NCI-H1048 (cell line): Measurements from ENCODE around the gene A4GALT.
"Not testable (repeated sequence)": the region's sequence is repeated elsewhere in the genome, so short reads cannot be mapped to it uniquely, and the experiment has no call there.

Experiments used
- DNase-seq: peaks from one replicate; lab custom pipeline; 2025; lab: John Stamatoyannopoulos, UW

Gene A4GALT

DNA sequence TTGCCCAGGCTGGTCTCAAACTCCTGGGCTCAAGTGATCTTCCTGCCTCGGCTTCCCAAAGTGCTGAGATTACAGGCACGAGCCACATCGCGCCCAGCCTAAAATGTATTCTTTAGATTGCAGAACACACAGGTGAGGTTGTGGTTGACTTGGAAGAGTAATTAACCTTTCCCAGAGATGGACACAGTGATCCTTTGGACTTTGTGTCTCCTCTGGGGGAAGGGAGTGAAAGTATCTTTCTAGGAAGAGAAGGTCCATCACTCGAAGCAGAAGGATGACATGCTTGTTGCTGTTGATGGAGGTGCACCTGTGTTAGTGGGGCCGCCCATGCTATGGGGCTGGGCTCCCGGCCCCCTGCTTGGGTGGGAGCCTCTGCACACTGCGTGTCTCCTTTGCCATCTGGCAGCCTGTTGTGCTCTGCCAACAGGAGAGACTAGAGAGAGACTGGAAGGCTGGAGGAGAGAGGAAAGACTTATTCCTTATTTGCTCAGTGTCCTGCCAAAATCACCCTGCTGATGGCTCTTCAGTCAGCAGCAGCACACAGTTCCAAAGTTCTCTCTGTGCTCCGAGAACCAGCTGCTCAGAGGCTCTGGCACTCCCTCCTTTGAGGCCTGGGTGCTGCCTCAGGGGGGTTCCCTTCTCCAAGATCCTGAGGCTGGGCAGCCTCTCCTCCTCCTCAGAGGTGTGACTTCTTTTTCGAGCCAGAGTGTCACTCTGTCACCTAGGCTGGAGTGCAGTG lies 38.4 kb downstream of the A4GALT start:
- DNase-seq = no peak

DNA sequence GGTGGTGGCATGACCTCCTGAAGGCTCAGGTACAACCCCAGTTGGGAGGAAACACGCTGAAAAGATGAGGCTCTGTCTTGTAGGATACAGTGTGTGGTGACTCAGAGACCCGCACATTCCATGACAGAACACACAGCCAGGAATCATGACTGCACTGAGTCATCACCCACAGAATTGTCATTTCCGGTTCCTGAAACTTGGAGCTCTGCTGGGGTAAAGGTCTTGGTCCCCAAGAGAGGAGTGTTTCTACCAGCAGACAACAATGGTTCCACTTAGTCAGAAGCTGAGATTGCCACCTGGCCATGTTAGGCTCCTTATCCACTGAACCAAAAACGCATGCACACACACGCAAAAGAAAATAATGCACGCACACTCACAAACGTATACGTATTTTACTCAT lies 40.0 kb downstream of the A4GALT start:
- DNase-seq = no peak

- no peak for DNase-seq
These were observed 41.0 kb downstream of the A4GALT start for GRCh38 chr22:42679691-42680090.

GRCh38 chr22:42678894-42679293 lies 41.8 kb downstream of the A4GALT start:
- DNase-seq = no peak

DNA sequence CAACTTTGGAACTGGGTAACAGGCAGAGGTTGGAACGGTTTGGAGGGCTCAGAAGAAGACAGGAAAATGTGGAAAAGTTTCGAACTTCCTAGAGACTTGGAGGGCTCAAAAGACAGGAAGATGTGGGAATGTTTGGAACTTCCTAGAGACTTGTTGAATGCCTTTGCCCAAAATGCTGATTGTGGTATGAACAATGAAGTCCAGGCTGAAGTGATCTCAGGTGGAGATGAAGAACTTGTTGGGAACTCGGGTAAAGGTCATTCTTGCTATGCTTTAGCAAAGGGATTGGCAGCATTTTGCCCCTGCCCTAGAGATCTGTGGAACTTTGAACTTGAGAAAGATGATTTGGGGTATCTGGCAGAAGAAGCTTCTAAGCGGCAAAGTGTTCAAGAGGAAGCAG lies 42.7 kb downstream of the A4GALT start:
- DNase-seq = not testable (repeated sequence)

DNA sequence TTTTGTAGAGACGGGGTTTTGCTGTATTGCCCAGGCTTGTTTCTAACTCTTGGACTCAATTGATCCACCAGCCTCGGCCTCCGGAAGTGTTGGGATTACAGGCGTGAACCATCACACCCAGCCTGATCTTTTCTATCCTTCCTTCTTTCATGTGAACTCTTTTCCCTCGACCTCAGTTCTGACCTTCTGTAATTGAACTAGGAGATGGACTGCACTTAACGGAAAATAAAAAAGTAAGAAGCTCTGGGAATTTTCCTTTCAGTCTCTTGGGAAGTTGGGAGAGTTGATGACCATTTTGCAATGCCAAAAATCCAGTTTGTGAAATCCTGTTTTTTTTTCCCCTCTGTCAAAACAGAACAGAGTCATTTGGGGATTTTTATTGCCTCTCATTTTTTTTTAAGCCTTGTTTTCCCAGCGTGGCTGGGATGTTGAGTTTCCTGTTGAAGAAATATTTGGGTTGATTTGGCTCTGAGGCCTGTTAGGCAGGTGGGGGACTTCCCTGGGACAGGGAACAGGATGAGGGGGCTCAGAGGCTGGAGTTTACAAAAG lies 44.5 kb downstream of the A4GALT start:
- DNase-seq = no peak

- no peak for DNase-seq
These were observed 46.7 kb downstream of the A4GALT start for GRCh38 chr22:42673898-42674401.

DNA sequence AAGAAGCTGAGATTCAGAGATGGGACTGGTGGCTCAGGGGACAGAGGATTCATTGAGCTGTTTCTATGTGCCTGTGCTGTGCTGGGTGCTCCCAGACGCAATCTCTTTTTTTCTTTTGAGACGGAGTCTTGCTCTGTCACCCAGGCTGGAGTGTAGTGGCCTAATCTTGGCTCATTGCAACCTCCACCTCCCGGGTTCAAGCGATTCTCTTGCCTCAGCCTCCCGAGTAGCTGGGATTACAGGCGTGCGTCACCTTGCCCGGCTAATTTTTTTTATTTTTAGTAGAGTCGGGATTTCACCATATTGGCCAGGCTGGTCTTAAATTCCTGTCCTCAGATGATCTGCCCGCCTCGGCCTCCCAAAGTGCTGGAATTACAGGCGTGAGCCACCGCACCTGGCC lies 47.6 kb downstream of the A4GALT start:
- DNase-seq = not testable (repeated sequence)

- DNase-seq = no peak
These were observed 49.6 kb downstream of the A4GALT start for GRCh38 chr22:42670921-42671709.

DNA sequence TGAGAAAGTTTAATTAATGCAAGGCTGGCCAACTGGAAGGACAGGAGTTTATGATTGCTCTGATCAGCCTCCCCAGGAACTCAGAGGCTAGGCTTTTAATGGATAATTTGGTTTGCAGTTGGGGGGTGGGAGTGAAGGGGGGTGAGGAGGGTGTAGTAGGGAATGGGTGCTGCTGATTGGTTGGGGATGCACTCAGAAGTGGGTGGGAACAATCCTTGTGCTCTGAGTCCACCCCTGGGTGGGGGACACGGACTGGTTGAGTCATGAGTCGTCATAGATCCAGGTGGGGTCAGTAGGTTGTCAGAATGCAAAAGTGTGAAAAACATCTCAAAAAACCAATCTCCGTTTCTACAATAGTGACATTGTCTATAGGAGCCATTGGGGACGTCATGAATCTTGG lies 50.6 kb downstream of the A4GALT start:
- no peak for DNase-seq

- DNase-seq = not testable (repeated sequence)
These were observed 54.3 kb downstream of the A4GALT start for GRCh38 chr22:42666393-42666792.

- DNase-seq = no peak
These were observed 55.5 kb downstream of the A4GALT start for GRCh38 chr22:42664976-42665831.

- DNase-seq = no peak
These were observed 58.5 kb downstream of the A4GALT start for GRCh38 chr22:42661985-42662831.

GRCh38 chr22:42656578-42656977 lies 64.1 kb downstream of the A4GALT start:
- DNase-seq = no peak

- DNase-seq = no peak
These were observed 65.0 kb downstream of the A4GALT start for GRCh38 chr22:42655693-42656092.

DNA sequence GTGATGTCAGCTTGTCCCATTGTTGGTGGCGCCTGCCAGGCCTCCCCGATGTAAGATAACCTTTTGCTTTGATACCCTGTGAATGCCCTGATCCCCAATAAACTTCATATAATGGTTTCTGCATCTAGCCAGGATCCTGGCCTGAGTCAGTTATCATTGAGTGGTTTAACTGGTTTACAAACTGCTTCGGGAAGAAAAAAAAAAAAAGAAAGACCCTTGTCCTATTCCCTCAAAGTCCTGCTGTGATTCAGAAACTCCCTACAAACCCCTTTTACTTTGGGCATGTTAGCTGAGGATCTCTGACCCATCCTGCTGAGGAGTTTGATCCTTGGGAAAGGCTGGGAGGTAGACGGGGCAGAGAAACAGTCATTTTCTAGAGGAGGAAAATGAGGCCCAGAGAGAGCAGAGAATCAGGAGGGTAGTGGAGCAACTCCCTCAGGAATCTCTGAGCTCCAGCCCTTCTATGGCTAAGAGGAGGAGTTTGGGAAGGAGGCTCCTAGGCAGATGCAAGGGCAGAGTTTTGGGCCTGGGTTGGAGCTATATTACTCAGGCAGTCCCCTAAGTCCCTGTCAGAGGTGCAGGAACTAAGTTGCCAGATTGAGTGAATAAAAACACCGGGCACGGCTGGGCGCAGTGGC lies 66.1 kb downstream of the A4GALT start:
- DNase-seq = no peak

GRCh38 chr22:42653999-42654398 lies 66.7 kb downstream of the A4GALT start:
- DNase-seq = no peak

DNA sequence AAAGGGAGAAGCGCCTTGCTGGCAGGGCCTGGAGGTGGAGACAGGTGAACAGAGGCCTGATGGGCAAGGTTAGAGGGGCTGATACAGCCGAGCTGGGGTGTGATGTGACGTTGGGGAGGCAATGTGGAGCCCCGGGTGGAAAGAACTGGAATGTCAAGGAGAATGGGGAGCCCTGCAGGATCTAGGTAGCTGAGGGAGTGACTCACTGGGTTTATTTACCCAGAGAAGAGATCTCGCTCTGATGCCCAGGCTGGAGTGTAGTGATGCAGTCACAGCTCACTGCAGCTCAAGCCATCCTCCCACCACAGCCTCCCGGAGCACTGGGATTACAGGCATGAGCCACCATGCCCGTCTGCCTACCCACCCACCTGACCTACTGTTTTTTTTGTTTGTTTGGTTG lies 69.5 kb downstream of the A4GALT start:
- no peak for DNase-seq

DNA sequence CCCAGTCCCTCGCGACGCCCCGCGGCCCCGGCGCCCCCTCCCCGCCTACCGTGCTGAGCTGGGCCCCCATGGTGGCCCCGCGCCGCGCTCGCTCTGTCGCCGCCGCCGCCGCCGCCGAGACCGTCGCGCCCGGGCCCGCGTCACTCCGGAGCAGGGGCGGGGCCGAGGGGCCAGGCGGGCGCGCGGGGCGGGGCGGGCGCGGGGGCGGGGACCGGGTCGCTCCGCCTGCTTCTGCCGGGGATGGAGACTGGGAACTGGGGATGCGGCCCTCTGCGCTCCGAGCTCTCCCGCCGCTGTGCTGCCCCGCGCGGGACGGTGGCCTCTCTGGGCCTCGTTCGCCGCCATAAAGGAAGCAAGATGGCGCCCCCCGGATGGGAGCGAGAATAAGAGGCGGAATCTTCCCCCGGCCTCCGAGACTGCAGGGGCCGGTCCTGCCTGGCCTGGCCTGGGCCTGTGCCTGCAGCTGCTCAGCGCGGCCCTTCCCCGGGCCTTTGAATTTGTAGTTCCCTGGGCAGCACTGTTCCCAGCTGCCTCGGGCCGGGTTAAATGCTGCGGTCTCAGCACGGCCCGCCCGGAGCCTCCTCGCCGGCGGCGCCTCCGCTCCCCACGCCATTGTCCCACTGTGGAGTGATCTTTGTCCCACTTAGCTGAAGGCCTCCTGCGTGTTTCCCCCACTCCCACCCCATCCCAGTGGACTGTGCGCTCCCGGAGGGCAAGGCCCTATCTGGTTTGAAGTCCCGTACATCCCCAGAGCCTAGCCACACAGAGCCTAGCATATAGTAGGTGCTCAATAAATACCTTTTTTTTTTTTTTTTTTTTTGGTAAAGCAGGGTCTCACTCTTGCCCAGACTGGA lies 71.2 kb downstream of the A4GALT start, which contains the start of gene CYB5R3:
Gene CYB5R3 (minus strand): TSS at position 147 of the 854 bp plus-strand sequence. CDS start 77 bp downstream, at position 70.
- DNase-seq = peak; percentile 65
